ENCODE results near the gene FAM76A.

GRCh38 chr1:27759236-27759635, 33.5 kb downstream of the FAM76A start:
- no peak for TF ChIP-seq ZNF274 (IDR thresholded peaks at IDR 0.05; ENCODE audit: low read depth, low read length)
- TF ChIP-seq EZH2 (IDR thresholded peaks at IDR 0.05): no peak
- no peak for TF ChIP-seq POLR2A (IDR thresholded peaks at IDR 0.05; ENCODE audit: borderline replicate concordance, extremely low read depth, insufficient read depth, insufficient read length)
- no peak for TF ChIP-seq CTCF (IDR thresholded peaks at IDR 0.05 in 2 of 3, conservative IDR thresholded peaks at IDR 0.05 in 1 of 3; ENCODE audit: borderline replicate concordance in 1 of 3, insufficient read depth in 1 of 3, low read depth in 2 of 3, low read length in 2 of 3)
- no peak for TF ChIP-seq ZBTB33 (IDR thresholded peaks at IDR 0.05; ENCODE audit: extremely low read depth, insufficient replicate concordance, low read length)
- no peak for TF ChIP-seq JUND (IDR thresholded peaks at IDR 0.05)
- no peak for TF ChIP-seq EZH2phosphoT487 (IDR thresholded peaks at IDR 0.05; ENCODE audit: borderline replicate concordance)
- TF ChIP-seq MAX (IDR thresholded peaks at IDR 0.05): no peak
- TF ChIP-seq EGR1 (IDR thresholded peaks at IDR 0.05; ENCODE audit: low read depth): no peak
- TF ChIP-seq CEBPB (IDR thresholded peaks at IDR 0.05; ENCODE audit: low read depth): no peak
- no peak for TF ChIP-seq TCF7L2 (IDR thresholded peaks at IDR 0.05; ENCODE audit: borderline replicate concordance, extremely low read depth, insufficient read depth, insufficient read length)
- TF ChIP-seq SIN3A (IDR thresholded peaks at IDR 0.05; ENCODE audit: low read depth): no peak
- no peak for TF ChIP-seq ATF3 (IDR thresholded peaks at IDR 0.05)
- TF ChIP-seq REST (IDR thresholded peaks at IDR 0.05; ENCODE audit: low read depth): no peak
